GM03348 (cell line): Measurements from ENCODE around the gene TNFRSF1B.

Experiments used
- DNase-seq: peaks from one replicate; pipeline ENCODE4 v3.0.0; 2012; ENCODE audit warnings: low spot score

Gene TNFRSF1B

GRCh38 chr1:12176298-12177118 is 9.7 kb downstream of the TNFRSF1B start:
- DNase-seq, result no peak

GRCh38 chr1:12177156-12177998 is 10.6 kb downstream of the TNFRSF1B start:
- DNase-seq, result no peak

GRCh38 chr1:12177999-12178441 is 11.2 kb downstream of the TNFRSF1B start:
- peak; percentile 78 for DNase-seq

GRCh38 chr1:12178511-12178910 is 11.7 kb downstream of the TNFRSF1B start:
- DNase-seq, result no peak

GRCh38 chr1:12179111-12179519 is 12.3 kb downstream of the TNFRSF1B start:
- DNase-seq, result peak; percentile 39

- no peak for DNase-seq
Observed at GRCh38 chr1:12179676-12180075, 12.9 kb downstream of the TNFRSF1B start.

- no peak for DNase-seq
Observed at GRCh38 chr1:12180315-12180714, 13.5 kb downstream of the TNFRSF1B start.

- DNase-seq, result no peak
Observed at GRCh38 chr1:12180903-12181302, 14.1 kb downstream of the TNFRSF1B start.

GRCh38 chr1:12181568-12181967 is 14.8 kb downstream of the TNFRSF1B start:
- DNase-seq, result no peak

GRCh38 chr1:12182410-12182984 is 15.7 kb downstream of the TNFRSF1B start:
- DNase-seq, result no peak

- DNase-seq, result no peak
Observed at GRCh38 chr1:12183095-12183794, 16.5 kb downstream of the TNFRSF1B start.

- DNase-seq, result peak; percentile 79
Observed at GRCh38 chr1:12184008-12184681, 17.4 kb downstream of the TNFRSF1B start.

GRCh38 chr1:12185036-12185917 is 18.5 kb downstream of the TNFRSF1B start:
- no peak for DNase-seq

GRCh38 chr1:12185918-12186678 is 19.3 kb downstream of the TNFRSF1B start:
- no peak for DNase-seq

- no peak for DNase-seq
Observed at GRCh38 chr1:12186679-12186985, 19.8 kb downstream of the TNFRSF1B start.

- no peak for DNase-seq
Observed at GRCh38 chr1:12188115-12188514, 21.3 kb downstream of the TNFRSF1B start.

GRCh38 chr1:12188657-12189327 is 22.0 kb downstream of the TNFRSF1B start:
- no peak for DNase-seq

- DNase-seq, result no peak
Observed at GRCh38 chr1:12189328-12189682, 22.5 kb downstream of the TNFRSF1B start.
